CD4-positive, alpha-beta memory T cell (primary cell): ENCODE results near the gene ENAH. TPM values are rescaled to one million over a fixed set of nuclear protein-coding genes. Genes with fewer than 3 reads are reported as not detected.

Source experiments
- CTCF ChIA-PET: fragments of 350-600 bp; sonication (Branson Sonifier 250); formaldehyde crosslinking; loops from one replicate; lab custom pipeline; 2021; ENCODE audit warnings: inconsistent platforms; ENCODE audit not compliant: partially characterized antibody; lab: Charles Lee
- POLR2A ChIA-PET: fragments of 350-600 bp; sonication (Branson Sonifier 250); formaldehyde crosslinking; loops from one replicate; lab custom pipeline; 2021; ENCODE audit not compliant: partially characterized antibody; lab: Charles Lee
- DNase-seq, 5 donors: peaks; one replicate each; pipeline versions ENCODE4 v3.0.0 to v3.0.0-alpha.2; 2020 to 2022; ENCODE audit warnings: mixed read lengths in 1 of 5
- H3K27ac ChIP-seq: one replicate; pipeline ENCODE4 v1.7.0; 2013; ENCODE audit warnings: low read depth, low read length
- H3K27me3 ChIP-seq: 2 replicates; pipeline ENCODE4 v1.7.0; 2013; ENCODE audit warnings: mild to moderate bottlenecking, low read length, moderate library complexity; ENCODE audit not compliant: insufficient read depth
- H3K36me3 ChIP-seq: 2 replicates; pipeline ENCODE4 v1.7.0; 2013; ENCODE audit warnings: mild to moderate bottlenecking, low read length, moderate library complexity; ENCODE audit not compliant: insufficient read depth
- H3K4me1 ChIP-seq: 2 replicates; pipeline ENCODE4 v1.7.0; 2013; ENCODE audit warnings: mild to moderate bottlenecking, low read length, moderate library complexity; ENCODE audit not compliant: insufficient read depth
- H3K4me3 ChIP-seq, 2 donors: one replicate each; pipeline ENCODE4 v1.7.0; 2013; ENCODE audit warnings: low read length in 2 of 2, mild to moderate bottlenecking in 1 of 2
- H3K9me3 ChIP-seq, 2 donors: one replicate each; pipeline ENCODE4 v1.7.0; 2013; ENCODE audit warnings: low read length in 2 of 2, control low read depth in 1 of 2; ENCODE audit not compliant: control insufficient read depth in 1 of 2
- H3K27ac Mint-ChIP-seq, 7 donors: one replicate each; pipeline ENCODE4 v1.8.0; 2020 to 2021; ENCODE audit warnings: mixed read lengths in 7 of 7, mild to moderate bottlenecking in 6 of 7, inconsistent platforms in 3 of 7, moderate library complexity in 3 of 7
- H3K27me3 Mint-ChIP-seq, 2 donors: one replicate each; pipeline ENCODE4 v1.8.0; 2020 to 2021; ENCODE audit warnings: mixed read lengths in 2 of 2
- H3K36me3 Mint-ChIP-seq, 2 donors: one replicate each; pipeline ENCODE4 v1.8.0; 2020 to 2021; ENCODE audit warnings: mixed read lengths in 2 of 2, inconsistent platforms in 1 of 2, mild to moderate bottlenecking in 1 of 2
- H3K4me1 Mint-ChIP-seq, 4 donors: one replicate each; pipeline ENCODE4 v1.8.0; 2020 to 2021; ENCODE audit warnings: mixed read lengths in 4 of 4, mild to moderate bottlenecking in 1 of 4
- H3K4me3 Mint-ChIP-seq, 8 donors: one replicate each; pipeline ENCODE4 v1.8.0; 2020 to 2021; ENCODE audit warnings: mixed read lengths in 8 of 8, mild to moderate bottlenecking in 7 of 8, moderate library complexity in 6 of 8, inconsistent platforms in 3 of 8
- H3K9me3 Mint-ChIP-seq, 8 donors: one replicate each; pipeline ENCODE4 v1.8.0; 2020 to 2021; ENCODE audit warnings: mixed read lengths in 8 of 8, mild to moderate bottlenecking in 5 of 8, inconsistent platforms in 3 of 8, moderate library complexity in 1 of 8
- intact Hi-C: fragments of 100-400 bp; cut with micrococcal nuclease; formaldehyde crosslinking; loops from one replicate; pipeline ENCODE4 v1.15.1; 2023
- polyA plus RNA-seq, 2 donors: library from polyadenylated mRNA; unstranded; fragments of 300-500 nt; fragmentation: Illumina TruSeq; gene quantifications; one replicate each; pipeline ENCODE4 v1.2.3, GENCODE V29; 2021
- total RNA-seq, 2 experiments: library from RNA; stranded (reverse); gene quantifications; one replicate each; pipeline ENCODE4 v1.2.3, GENCODE V29; 2021

Gene ENAH
- total and polyA plus RNA-seq, 4 experiments from 2014 or later = 0.26 TPM; not detected in 3

GRCh38 chr1:225508538-225509375 is 144.2 kb downstream of the ENAH start:
- Histone ChIP-seq H3K4me3 (no peak overlapping the region), H3K27ac (no peak overlapping the region), H3K4me1 (no peaks in the 10 kb centered on the region), H3K27me3 (no peaks in the 10 kb centered on the region), H3K36me3 (no peaks in the 10 kb centered on the region), H3K9me3 (no peaks in the 10 kb centered on the region)
- ChIA-PET POLR2A (no interaction called here), CTCF (no interaction called here)
- Mint-ChIP-seq H3K9me3 (no peaks in the 10 kb centered on the region), H3K27me3 (peaks cover 9 to 10% of the 10 kb centered on the region in 2 donors), H3K4me3 (no peak overlapping the region), H3K4me1 (no peaks in the 10 kb centered on the region), H3K27ac (no peak overlapping the region), H3K36me3 (no peaks in the 10 kb centered on the region)
- intact Hi-C loops = no loop called here
- DNase-seq = no peak

GRCh38 chr1:225506727-225507126 is 146.2 kb downstream of the ENAH start:
- CTCF ChIA-PET = interaction anchor here (1.2 kb wide), 1 partner anchor 256 kb away, joined by 3 read pairs; no protein-coding TSS in a partner anchor
- no peaks in the 10 kb centered on the region for H3K9me3 Mint-ChIP-seq
- Histone ChIP-seq H3K36me3 (no peaks in the 10 kb centered on the region), H3K27ac (no peak overlapping the region), H3K27me3 (no peaks in the 10 kb centered on the region), H3K4me3 (no peak overlapping the region), H3K4me1 (no peaks in the 10 kb centered on the region), H3K9me3 (no peaks in the 10 kb centered on the region)
- no peaks in the 10 kb centered on the region for H3K4me1 Mint-ChIP-seq
- H3K4me3 Mint-ChIP-seq = no peak overlapping the region
- no peak for DNase-seq
- H3K27ac Mint-ChIP-seq = no peak overlapping the region
- no peaks in the 10 kb centered on the region for H3K36me3 Mint-ChIP-seq
- POLR2A ChIA-PET = interaction anchor here (0.6 kb wide), 1 partner anchor 76 kb away, joined by 3 read pairs; no protein-coding TSS in a partner anchor
- intact Hi-C loops = no loop called here
- peaks cover 1 to 3% of the 10 kb centered on the region in 2 donors for H3K27me3 Mint-ChIP-seq

GRCh38 chr1:225504776-225505175 is 148.1 kb downstream of the ENAH start:
- CTCF ChIA-PET = no interaction called here
- H3K4me1 ChIP-seq = no peaks in the 10 kb centered on the region
- intact Hi-C loops = no loop called here
- H3K27ac Mint-ChIP-seq = no peak overlapping the region
- H3K27ac ChIP-seq = no peak overlapping the region
- H3K27me3 ChIP-seq = no peaks in the 10 kb centered on the region
- H3K4me3 ChIP-seq = no peak overlapping the region
- no peaks in the 10 kb centered on the region for H3K36me3 ChIP-seq
- H3K4me3 Mint-ChIP-seq = no peak overlapping the region
- DNase-seq = no peak
- H3K9me3 Mint-ChIP-seq = no peaks in the 10 kb centered on the region
- peaks cover 1 to 2% of the 10 kb centered on the region in 2 donors for H3K27me3 Mint-ChIP-seq
- H3K9me3 ChIP-seq = no peaks in the 10 kb centered on the region
- no peaks in the 10 kb centered on the region for H3K4me1 Mint-ChIP-seq
- POLR2A ChIA-PET = no interaction called here
- no peaks in the 10 kb centered on the region for H3K36me3 Mint-ChIP-seq

GRCh38 chr1:225500624-225501192 is 152.2 kb downstream of the ENAH start:
- H3K4me3 Mint-ChIP-seq = no peak overlapping the region
- ChIA-PET POLR2A (no interaction called here), CTCF (no interaction called here)
- intact Hi-C loops = no loop called here
- peaks cover 0 to 2% (median 0%) of the 10 kb centered on the region in 4 donors for H3K4me1 Mint-ChIP-seq
- no peak overlapping the region for H3K27ac ChIP-seq
- H3K36me3 Mint-ChIP-seq = no peaks in the 10 kb centered on the region
- no peak overlapping the region for H3K27ac Mint-ChIP-seq
- no peaks in the 10 kb centered on the region for H3K36me3 ChIP-seq
- H3K4me3 ChIP-seq = no peak overlapping the region
- H3K27me3 Mint-ChIP-seq = peaks cover 5% of the 10 kb centered on the region in 2 donors
- no peaks in the 10 kb centered on the region for H3K27me3 ChIP-seq
- no peaks in the 10 kb centered on the region for H3K9me3 Mint-ChIP-seq
- H3K9me3 ChIP-seq = no peaks in the 10 kb centered on the region
- DNase-seq = no peak
- H3K4me1 ChIP-seq = no peaks in the 10 kb centered on the region

- H3K4me3 Mint-ChIP-seq = no peak overlapping the region
- peaks cover 0 to 2% (median 0%) of the 10 kb centered on the region in 8 donors for H3K9me3 Mint-ChIP-seq
- Histone ChIP-seq H3K27me3 (peaks cover 4% of the 10 kb centered on the region), H3K4me3 (no peak overlapping the region), H3K4me1 (no peaks in the 10 kb centered on the region), H3K27ac (no peak overlapping the region), H3K9me3 (no peaks in the 10 kb centered on the region), H3K36me3 (no peaks in the 10 kb centered on the region)
- no peaks in the 10 kb centered on the region for H3K36me3 Mint-ChIP-seq
- no peak for DNase-seq
- peaks cover 7 to 8% of the 10 kb centered on the region in 2 donors for H3K27me3 Mint-ChIP-seq
- H3K27ac Mint-ChIP-seq = no peak overlapping the region
- ChIA-PET CTCF (interaction anchor here (0.8 to 1.5 kb wide), 3 partner anchors 14 to 24 kb away, joined by 3 to 5 read pairs (median 4); no protein-coding TSS in a partner anchor), POLR2A (no interaction called here)
- H3K4me1 Mint-ChIP-seq = peaks cover 0 to 3% (median 0%) of the 10 kb centered on the region in 4 donors
- intact Hi-C loops = no loop called here
Measured at GRCh38 chr1:225498549-225499136, 154.3 kb downstream of the ENAH start.

- Mint-ChIP-seq H3K27me3 (peaks cover 7 to 9% of the 10 kb centered on the region in 2 donors), H3K9me3 (peaks cover 0 to 2% (median 0%) of the 10 kb centered on the region in 8 donors)
Measured at GRCh38 chr1:225494789-225495359, 158.0 kb downstream of the ENAH start.

More at GRCh38 chr1:225494789-225495359, 158.0 kb downstream of the ENAH start:
- Mint-ChIP-seq H3K4me3 (no peak overlapping the region), H3K4me1 (peaks cover 0 to 3% (median 0%) of the 10 kb centered on the region in 4 donors), H3K36me3 (no peaks in the 10 kb centered on the region), H3K27ac (no peak overlapping the region)
- intact Hi-C loops = no loop called here
- Histone ChIP-seq H3K9me3 (no peaks in the 10 kb centered on the region), H3K36me3 (no peaks in the 10 kb centered on the region), H3K4me3 (no peak overlapping the region), H3K27me3 (peaks cover 9% of the 10 kb centered on the region), H3K27ac (no peak overlapping the region), H3K4me1 (no peaks in the 10 kb centered on the region)
- no peak for DNase-seq
- CTCF ChIA-PET = no interaction called here
- POLR2A ChIA-PET = no interaction called here
